ENCODE data around the gene EIF4EBP3. TPM values are rescaled to one million over a fixed set of nuclear protein-coding genes. Genes with fewer than 3 reads are reported as not detected.

The EIF4EBP3 gene
- total RNA-seq, 2 experiments from 2014 or later: 0.98 to 8.3 TPM

DNA sequence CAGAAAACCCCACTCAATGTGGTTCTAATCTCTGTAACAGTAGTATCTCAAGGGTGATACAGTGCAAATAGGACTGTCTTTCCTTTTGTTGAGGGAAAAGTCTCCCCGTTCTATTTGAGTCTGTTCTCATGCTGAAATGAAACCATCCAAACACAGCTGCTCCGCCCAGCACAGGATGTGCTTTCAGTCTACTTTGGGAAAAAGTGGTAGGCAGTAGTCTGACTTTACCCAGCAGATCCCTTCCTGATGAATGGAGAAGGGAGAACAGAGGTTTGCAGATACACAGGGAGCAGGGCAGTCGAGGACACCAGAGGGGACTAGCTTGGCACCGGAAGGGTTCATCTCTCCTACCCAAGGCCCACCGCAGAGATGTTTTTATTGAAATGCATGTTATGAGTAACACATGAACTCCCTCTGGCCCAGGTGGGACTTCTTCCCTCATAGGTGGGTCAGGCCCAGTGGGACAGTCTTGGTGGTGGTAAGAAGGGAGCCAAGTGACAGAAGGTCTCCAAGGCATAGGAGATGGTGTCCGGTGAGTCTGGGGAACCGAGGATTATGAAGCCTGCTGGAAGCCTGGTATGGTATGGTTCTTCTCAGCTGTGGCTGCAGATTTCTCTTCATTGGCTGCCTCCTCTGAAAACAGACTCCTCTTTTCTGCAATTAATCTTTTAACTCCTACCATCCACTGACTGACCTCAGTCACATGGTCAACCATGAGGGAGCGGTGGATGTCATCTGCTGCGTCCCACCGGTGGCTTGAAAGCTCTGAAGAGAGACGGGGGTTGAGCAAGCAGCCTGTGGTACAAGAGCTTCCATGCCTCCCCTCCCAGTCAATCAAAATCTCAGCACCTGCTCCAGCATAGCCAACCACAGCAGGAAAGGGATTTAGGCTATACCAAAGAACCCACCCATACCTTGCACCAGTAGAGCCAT is 3.0 kb downstream of the EIF4EBP3 start:
- peaks cover 3% of the 10 kb centered on the region; the same call in 1 of the 2 replicates for H3K79me2 ChIP-seq (ENCODE audit: insufficient read depth, low read depth, low read length)
- no peaks in the 10 kb centered on the region for H3K9me2 ChIP-seq (ENCODE audit: insufficient read depth, low read length)
- H3K9me3 ChIP-seq (ENCODE audit: low read length): no peaks in the 10 kb centered on the region
- ChIA-PET POLR2A (no interaction called here), CTCF (ENCODE audit: unreplicated experiment) (no interaction called here)
- intact Hi-C loops (cut with micrococcal nuclease; ENCODE audit: unreplicated experiment): loop anchor here (10.0 kb wide), 2 partner anchors 186 to 306 kb away; partner anchors contain the start of gene SLC4A9
- H4K20me1 ChIP-seq (ENCODE audit: insufficient read depth, low read length): no peaks in the 10 kb centered on the region
- H3K36me3 ChIP-seq (ENCODE audit: insufficient read depth, low read length): peaks cover 64% of the 10 kb centered on the region
- peaks cover 22% of the 10 kb centered on the region for H3K4me1 ChIP-seq (ENCODE audit: insufficient read depth, low read length, poor library complexity, severe bottlenecking)
- no peak for DNase-seq (ENCODE audit: low spot score)
- H2AFZ ChIP-seq (ENCODE audit: low read length): no peak overlapping the region
- H3K4me3 ChIP-seq (ENCODE audit: low read depth, low read length, poor library complexity, severe bottlenecking): no peak overlapping the region
- TSS peak; percentile 27 for BruUV-seq (replicated peaks)
- H3K4me2 ChIP-seq (ENCODE audit: low read length): no peak overlapping the region
- TF ChIP-seq, protein P1, sequence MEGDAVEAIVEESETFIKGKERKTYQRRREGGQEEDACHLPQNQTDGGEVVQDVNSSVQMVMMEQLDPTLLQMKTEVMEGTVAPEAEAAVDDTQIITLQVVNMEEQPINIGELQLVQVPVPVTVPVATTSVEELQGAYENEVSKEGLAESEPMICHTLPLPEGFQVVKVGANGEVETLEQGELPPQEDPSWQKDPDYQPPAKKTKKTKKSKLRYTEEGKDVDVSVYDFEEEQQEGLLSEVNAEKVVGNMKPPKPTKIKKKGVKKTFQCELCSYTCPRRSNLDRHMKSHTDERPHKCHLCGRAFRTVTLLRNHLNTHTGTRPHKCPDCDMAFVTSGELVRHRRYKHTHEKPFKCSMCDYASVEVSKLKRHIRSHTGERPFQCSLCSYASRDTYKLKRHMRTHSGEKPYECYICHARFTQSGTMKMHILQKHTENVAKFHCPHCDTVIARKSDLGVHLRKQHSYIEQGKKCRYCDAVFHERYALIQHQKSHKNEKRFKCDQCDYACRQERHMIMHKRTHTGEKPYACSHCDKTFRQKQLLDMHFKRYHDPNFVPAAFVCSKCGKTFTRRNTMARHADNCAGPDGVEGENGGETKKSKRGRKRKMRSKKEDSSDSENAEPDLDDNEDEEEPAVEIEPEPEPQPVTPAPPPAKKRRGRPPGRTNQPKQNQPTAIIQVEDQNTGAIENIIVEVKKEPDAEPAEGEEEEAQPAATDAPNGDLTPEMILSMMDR (conservative IDR thresholded peaks at IDR 0.05; ENCODE audit: low read length): no peak
- TF ChIP-seq EZH2phosphoT487 (IDR thresholded peaks at IDR 0.05; ENCODE audit: borderline replicate concordance, low read depth, low read length): no peak
- H3K27ac ChIP-seq (ENCODE audit: low read depth, low read length, poor library complexity, severe bottlenecking): no peak overlapping the region

DNA sequence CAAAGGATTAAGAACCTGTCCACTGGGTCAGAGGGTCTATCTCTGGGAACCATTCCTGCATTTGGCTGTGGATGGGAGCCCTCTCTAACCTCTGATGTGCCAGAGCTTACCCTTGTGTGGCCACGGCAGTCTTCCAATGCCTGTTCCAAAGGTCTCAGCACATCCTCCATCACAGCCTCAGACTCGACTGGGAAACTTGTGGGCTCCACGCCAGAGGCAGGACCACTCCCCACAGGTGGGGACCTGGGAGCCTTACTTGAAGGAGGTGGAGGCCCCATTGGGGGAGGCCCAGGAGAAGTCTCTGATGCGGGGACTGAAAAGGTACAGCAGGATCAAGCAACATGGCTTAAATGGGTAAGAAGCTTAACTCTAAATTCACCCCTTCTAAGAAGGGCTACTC is 4.4 kb downstream of the EIF4EBP3 start:
- no peak overlapping the region for H3K4me2 ChIP-seq (ENCODE audit: low read length)
- H3K9me2 ChIP-seq (ENCODE audit: insufficient read depth, low read length): no peaks in the 10 kb centered on the region
- H3K36me3 ChIP-seq (ENCODE audit: insufficient read depth, low read length): peaks cover 59% of the 10 kb centered on the region
- peaks cover 18% of the 10 kb centered on the region; the same call in 1 of the 2 replicates for H3K79me2 ChIP-seq (ENCODE audit: insufficient read depth, low read depth, low read length)
- CTCF ChIA-PET (ENCODE audit: unreplicated experiment): no interaction called here
- intact Hi-C loops (cut with micrococcal nuclease; ENCODE audit: unreplicated experiment): loop anchor here (10.0 kb wide), 2 partner anchors 187 to 307 kb away; partner anchors contain the start of gene SLC4A9
- no peak for DNase-seq (ENCODE audit: low spot score)
- no peak for TF ChIP-seq EZH2phosphoT487 (IDR thresholded peaks at IDR 0.05; ENCODE audit: borderline replicate concordance, low read depth, low read length)
- POLR2A ChIA-PET: interaction anchor here (0.7 kb wide), 1 partner anchor 123 kb away, joined by 3 read pairs; no protein-coding TSS in a partner anchor
- no peaks in the 10 kb centered on the region for H3K9me3 ChIP-seq (ENCODE audit: low read length)
- H3K27ac ChIP-seq (ENCODE audit: low read depth, low read length, poor library complexity, severe bottlenecking): no peak overlapping the region
- no peak overlapping the region for H2AFZ ChIP-seq (ENCODE audit: low read length)
- peaks cover 30% of the 10 kb centered on the region for H3K4me1 ChIP-seq (ENCODE audit: insufficient read depth, low read length, poor library complexity, severe bottlenecking)
- no TSS peak for BruUV-seq (replicated peaks)
- H3K4me3 ChIP-seq (ENCODE audit: low read depth, low read length, poor library complexity, severe bottlenecking): no peak overlapping the region
- H4K20me1 ChIP-seq (ENCODE audit: insufficient read depth, low read length): no peaks in the 10 kb centered on the region

DNA sequence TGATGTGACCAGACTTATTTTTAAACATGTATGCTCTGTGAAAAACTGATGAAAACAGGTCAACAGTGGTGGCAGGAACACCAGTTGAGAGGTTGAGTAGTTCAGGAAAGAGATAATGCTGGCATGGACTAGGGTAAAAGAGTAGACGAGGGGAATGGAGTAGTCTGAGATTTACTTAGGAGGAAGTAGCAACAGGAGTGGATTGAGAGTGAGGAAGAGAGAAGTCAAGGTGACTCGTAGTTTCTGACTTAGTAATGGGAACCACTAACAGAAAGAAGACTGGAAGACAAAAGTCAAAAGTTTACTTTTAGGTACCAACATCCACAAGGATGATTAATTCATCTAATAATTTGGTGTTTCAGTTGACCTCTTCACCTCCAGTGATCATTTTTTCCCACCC is 6.2 kb downstream of the EIF4EBP3 start:
- peaks cover 18% of the 10 kb centered on the region; the same call in 1 of the 2 replicates for H3K79me2 ChIP-seq (ENCODE audit: insufficient read depth, low read depth, low read length)
- BruUV-seq (replicated peaks): TSS peak; percentile 9

More for the DNA sequence above, 6.2 kb downstream of the EIF4EBP3 start:
- ChIA-PET POLR2A (interaction anchor here (0.6 to 1.5 kb wide), 3 partner anchors 10 to 468 kb away, joined by 3 to 5 read pairs (median 5); no protein-coding TSS in a partner anchor), CTCF (ENCODE audit: unreplicated experiment) (no interaction called here)
- H2AFZ ChIP-seq (ENCODE audit: low read length): no peak overlapping the region
- H3K9me3 ChIP-seq (ENCODE audit: low read length): no peaks in the 10 kb centered on the region
- DNase-seq (ENCODE audit: low spot score): no peak
- no peak overlapping the region for H3K27ac ChIP-seq (ENCODE audit: low read depth, low read length, poor library complexity, severe bottlenecking)
- TF ChIP-seq, protein P1 (conservative IDR thresholded peaks at IDR 0.05; ENCODE audit: low read length): no peak
- TF ChIP-seq EZH2phosphoT487 (IDR thresholded peaks at IDR 0.05; ENCODE audit: borderline replicate concordance, low read depth, low read length): no peak
- H3K36me3 ChIP-seq (ENCODE audit: insufficient read depth, low read length): peaks cover 48% of the 10 kb centered on the region
- no peaks in the 10 kb centered on the region for H4K20me1 ChIP-seq (ENCODE audit: insufficient read depth, low read length)
- H3K4me1 ChIP-seq (ENCODE audit: insufficient read depth, low read length, poor library complexity, severe bottlenecking): peaks cover 23% of the 10 kb centered on the region
- no peaks in the 10 kb centered on the region for H3K9me2 ChIP-seq (ENCODE audit: insufficient read depth, low read length)
- intact Hi-C loops (cut with micrococcal nuclease; ENCODE audit: unreplicated experiment): loop anchor here (10.0 kb wide), 2 partner anchors 189 to 309 kb away; partner anchors contain the start of gene SLC4A9
- H3K4me2 ChIP-seq (ENCODE audit: low read length): no peak overlapping the region
- no peak overlapping the region for H3K4me3 ChIP-seq (ENCODE audit: low read depth, low read length, poor library complexity, severe bottlenecking)
